D721Med (cell line): ENCODE results near the gene AKT1S1.

Experiments
- DNase-seq: peaks from one replicate; pipeline ENCODE4 v3.0.0; 2011; ENCODE audit warnings: low spot score; ENCODE audit not compliant: insufficient read length
- FAIRE-seq: peaks from 2 replicates; lab custom pipeline; 2011; peaks lifted over from hg19 to GRCh38; lab: Jason Lieb, UNC
- CTCF ChIP-seq: IDR thresholded peaks from 2 replicates; pipeline ENCODE4 v1.5.1; 2012; ENCODE audit warnings: mild to moderate bottlenecking, control low read depth; ENCODE audit not compliant: insufficient read depth; ENCODE audit errors: missing control alignments

The AKT1S1 gene

GRCh38 chr19:49863254-49863934 lies 13.8 kb downstream of the AKT1S1 start:
- FAIRE-seq (no peak), DNase-seq (no peak)
- TF ChIP-seq CTCF = no peak

- DNase-seq (no peak), FAIRE-seq (no peak)
- peak; percentile 17 for TF ChIP-seq CTCF
Measured at GRCh38 chr19:49862391-49863253, 14.5 kb downstream of the AKT1S1 start.

- FAIRE-seq = no peak
- TF ChIP-seq CTCF = no peak
- no peak for DNase-seq
Measured at GRCh38 chr19:49861541-49862378, 15.4 kb downstream of the AKT1S1 start.

GRCh38 chr19:49861107-49861506 lies 16.0 kb downstream of the AKT1S1 start:
- FAIRE-seq (no peak), DNase-seq (no peak)

GRCh38 chr19:49860336-49861102 lies 16.6 kb downstream of the AKT1S1 start:
- FAIRE-seq = no peak
- DNase-seq = no peak
- TF ChIP-seq CTCF = no peak

More at GRCh38 chr19:49861107-49861506, 16.0 kb downstream of the AKT1S1 start:
- TF ChIP-seq CTCF = no peak

GRCh38 chr19:49859682-49860335 lies 17.3 kb downstream of the AKT1S1 start:
- DNase-seq (no peak), FAIRE-seq (no peak)
- no peak for TF ChIP-seq CTCF
